ENCODE results near the gene HNRNPA1L2. TPM values are rescaled to one million over a fixed set of nuclear protein-coding genes. Genes with fewer than 3 reads are reported as not detected.

The HNRNPA1L2 gene
- total and polyA plus RNA-seq, 10 of the 15 experiments (the other 5 are each of a cell fraction or from before 2014, with no cell fraction given) = 3.3 to 12.0 (median 7.8) TPM

GRCh38 chr13:52617070-52618060 lies 24.9 kb upstream of the HNRNPA1L2 start (continued):
- TF ChIP-seq SIN3A (IDR thresholded peaks at IDR 0.05; ENCODE audit: low read depth, low read length) (peak; percentile 87; the same call in 1 of the 2 replicates), GABPA (IDR thresholded peaks at IDR 0.05; ENCODE audit: low read depth) (peak; percentile 99), TBL1XR1 (IDR thresholded peaks at IDR 0.05; ENCODE audit: low read depth, low read length) (peak; percentile 71; the same call in 1 of the 2 replicates), CREM (IDR thresholded peaks at IDR 0.05; ENCODE audit: low read depth) (peak; percentile 77), RAD51 (IDR thresholded peaks at IDR 0.05) (no peak), DPF2 (IDR thresholded peaks at IDR 0.05) (no peak; the same call in 1 of the 2 replicates), HDAC2 (IDR thresholded peaks at IDR 0.05) (no peak), KLF5 (IDR thresholded peaks at IDR 0.05; ENCODE audit: partially characterized antibody) (no peak), ZNF207 (IDR thresholded peaks at IDR 0.05; ENCODE audit: borderline replicate concordance) (peak; percentile 53; the same call in 1 of the 2 replicates), EED (IDR thresholded peaks at IDR 0.05; ENCODE audit: low read depth) (0 out of 2 replicates have a peak, but pooled peaks have one; percentile 28), ZBTB33 (IDR thresholded peaks at IDR 0.05) (no peak), ZSCAN29 (IDR thresholded peaks at IDR 0.05) (no peak), USF2 (IDR thresholded peaks at IDR 0.05; ENCODE audit: borderline replicate concordance, low read depth, low read length) (no peak), POU2F2 (IDR thresholded peaks at IDR 0.05; ENCODE audit: borderline replicate concordance, low read depth, low read length) (peak; percentile 91), WRNIP1 (IDR thresholded peaks at IDR 0.05; ENCODE audit: borderline replicate concordance, low read depth, low read length) (peak; percentile 98), STAT3 (IDR thresholded peaks at IDR 0.05; ENCODE audit: low read depth, low read length) (no peak), IRF4 (IDR thresholded peaks at IDR 0.05; ENCODE audit: low read depth, low read length) (peak; percentile 60; the same call in 1 of the 2 replicates), NFIC (IDR thresholded peaks at IDR 0.05; ENCODE audit: low read depth, low read length) (no peak), TCF12 (IDR thresholded peaks at IDR 0.05; ENCODE audit: low read depth, low read length) (no peak), NRF1 (conservative IDR thresholded peaks at IDR 0.05; ENCODE audit: low read depth, low read length) (no peak), KDM1A (IDR thresholded peaks at IDR 0.05; ENCODE audit: borderline replicate concordance) (no peak), CREB1 (IDR thresholded peaks at IDR 0.05; ENCODE audit: low read depth) (peak; percentile 62; the same call in 1 of the 2 replicates), ETV6 (conservative IDR thresholded peaks at IDR 0.05 in 1 of 2, IDR thresholded peaks at IDR 0.05 in 1 of 2; ENCODE audit: borderline replicate concordance in 1 of 2, low read depth in 1 of 2) (no peak)
- TF ChIP-seq, protein P1, sequence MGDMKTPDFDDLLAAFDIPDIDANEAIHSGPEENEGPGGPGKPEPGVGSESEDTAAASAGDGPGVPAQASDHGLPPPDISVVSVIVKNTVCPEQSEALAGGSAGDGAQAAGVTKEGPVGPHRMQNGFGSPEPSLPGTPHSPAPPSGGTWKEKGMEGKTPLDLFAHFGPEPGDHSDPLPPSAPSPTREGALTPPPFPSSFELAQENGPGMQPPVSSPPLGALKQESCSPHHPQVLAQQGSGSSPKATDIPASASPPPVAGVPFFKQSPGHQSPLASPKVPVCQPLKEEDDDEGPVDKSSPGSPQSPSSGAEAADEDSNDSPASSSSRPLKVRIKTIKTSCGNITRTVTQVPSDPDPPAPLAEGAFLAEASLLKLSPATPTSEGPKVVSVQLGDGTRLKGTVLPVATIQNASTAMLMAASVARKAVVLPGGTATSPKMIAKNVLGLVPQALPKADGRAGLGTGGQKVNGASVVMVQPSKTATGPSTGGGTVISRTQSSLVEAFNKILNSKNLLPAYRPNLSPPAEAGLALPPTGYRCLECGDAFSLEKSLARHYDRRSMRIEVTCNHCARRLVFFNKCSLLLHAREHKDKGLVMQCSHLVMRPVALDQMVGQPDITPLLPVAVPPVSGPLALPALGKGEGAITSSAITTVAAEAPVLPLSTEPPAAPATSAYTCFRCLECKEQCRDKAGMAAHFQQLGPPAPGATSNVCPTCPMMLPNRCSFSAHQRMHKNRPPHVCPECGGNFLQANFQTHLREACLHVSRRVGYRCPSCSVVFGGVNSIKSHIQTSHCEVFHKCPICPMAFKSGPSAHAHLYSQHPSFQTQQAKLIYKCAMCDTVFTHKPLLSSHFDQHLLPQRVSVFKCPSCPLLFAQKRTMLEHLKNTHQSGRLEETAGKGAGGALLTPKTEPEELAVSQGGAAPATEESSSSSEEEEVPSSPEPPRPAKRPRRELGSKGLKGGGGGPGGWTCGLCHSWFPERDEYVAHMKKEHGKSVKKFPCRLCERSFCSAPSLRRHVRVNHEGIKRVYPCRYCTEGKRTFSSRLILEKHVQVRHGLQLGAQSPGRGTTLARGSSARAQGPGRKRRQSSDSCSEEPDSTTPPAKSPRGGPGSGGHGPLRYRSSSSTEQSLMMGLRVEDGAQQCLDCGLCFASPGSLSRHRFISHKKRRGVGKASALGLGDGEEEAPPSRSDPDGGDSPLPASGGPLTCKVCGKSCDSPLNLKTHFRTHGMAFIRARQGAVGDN (IDR thresholded peaks at IDR 0.05) = peak; percentile 61

All from GM12878 (cell line).